ENCODE data around the gene SOS1.

SOS1 gene

DNA sequence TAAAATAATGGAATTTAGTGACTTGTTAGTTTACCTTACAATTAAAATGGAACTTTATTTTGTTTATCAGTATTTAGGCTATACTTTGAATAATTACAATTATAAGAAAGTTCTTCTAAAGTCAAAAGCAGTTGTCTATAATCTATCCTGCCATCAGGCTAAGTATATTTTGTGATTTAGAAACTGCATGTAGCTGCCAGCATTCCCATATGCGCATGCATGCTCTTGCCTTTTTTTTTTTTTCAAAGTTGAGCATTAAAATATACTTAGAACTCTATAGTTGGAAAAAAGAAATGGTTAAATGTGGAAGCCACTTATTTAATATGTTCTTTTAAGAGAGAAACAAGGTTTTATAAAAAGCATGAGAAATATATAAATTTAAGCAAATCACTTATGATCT lies 132.1 kb downstream of the SOS1 start:
- no peak for TF ChIP-seq MYC (IDR thresholded peaks at IDR 0.05; ENCODE audit: low read depth, low read length)
- TF ChIP-seq, protein P1, sequence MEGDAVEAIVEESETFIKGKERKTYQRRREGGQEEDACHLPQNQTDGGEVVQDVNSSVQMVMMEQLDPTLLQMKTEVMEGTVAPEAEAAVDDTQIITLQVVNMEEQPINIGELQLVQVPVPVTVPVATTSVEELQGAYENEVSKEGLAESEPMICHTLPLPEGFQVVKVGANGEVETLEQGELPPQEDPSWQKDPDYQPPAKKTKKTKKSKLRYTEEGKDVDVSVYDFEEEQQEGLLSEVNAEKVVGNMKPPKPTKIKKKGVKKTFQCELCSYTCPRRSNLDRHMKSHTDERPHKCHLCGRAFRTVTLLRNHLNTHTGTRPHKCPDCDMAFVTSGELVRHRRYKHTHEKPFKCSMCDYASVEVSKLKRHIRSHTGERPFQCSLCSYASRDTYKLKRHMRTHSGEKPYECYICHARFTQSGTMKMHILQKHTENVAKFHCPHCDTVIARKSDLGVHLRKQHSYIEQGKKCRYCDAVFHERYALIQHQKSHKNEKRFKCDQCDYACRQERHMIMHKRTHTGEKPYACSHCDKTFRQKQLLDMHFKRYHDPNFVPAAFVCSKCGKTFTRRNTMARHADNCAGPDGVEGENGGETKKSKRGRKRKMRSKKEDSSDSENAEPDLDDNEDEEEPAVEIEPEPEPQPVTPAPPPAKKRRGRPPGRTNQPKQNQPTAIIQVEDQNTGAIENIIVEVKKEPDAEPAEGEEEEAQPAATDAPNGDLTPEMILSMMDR (IDR thresholded peaks at IDR 0.05; ENCODE audit: low read depth, low read length) = no peak
- TF ChIP-seq POLR2A (IDR thresholded peaks at IDR 0.05; ENCODE audit: extremely low read depth, insufficient read length) = no peak
- TF ChIP-seq, protein P2, sequence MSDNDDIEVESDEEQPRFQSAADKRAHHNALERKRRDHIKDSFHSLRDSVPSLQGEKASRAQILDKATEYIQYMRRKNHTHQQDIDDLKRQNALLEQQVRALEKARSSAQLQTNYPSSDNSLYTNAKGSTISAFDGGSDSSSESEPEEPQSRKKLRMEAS (IDR thresholded peaks at IDR 0.05; ENCODE audit: low read depth, low read length) = no peak
- no peak overlapping the region for H3K4me3 ChIP-seq (ENCODE audit: low read depth, low read length)
- DNase-seq (ENCODE audit: low read depth) = no peak

DNA sequence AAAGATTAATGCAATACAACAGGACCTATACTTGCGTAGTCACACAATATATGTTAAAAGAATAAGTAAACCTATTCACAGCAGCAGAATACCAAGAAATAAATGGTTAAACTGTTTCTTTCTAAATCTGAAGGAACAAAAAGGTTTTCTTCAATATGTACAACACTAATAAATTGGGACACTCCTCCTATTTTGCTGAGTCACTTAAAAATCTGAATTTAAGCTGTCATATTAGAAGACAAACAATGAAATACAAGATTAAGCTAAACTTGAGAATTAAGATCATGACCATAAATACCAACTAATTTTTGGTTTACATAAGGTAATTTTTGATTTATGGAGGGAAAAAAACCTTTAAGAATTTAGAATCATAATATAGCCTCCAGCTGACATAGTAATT lies 138.4 kb downstream of the SOS1 start:
- TF ChIP-seq, protein P1 (IDR thresholded peaks at IDR 0.05; ENCODE audit: low read depth, low read length) = no peak
- no peak for TF ChIP-seq MYC (IDR thresholded peaks at IDR 0.05; ENCODE audit: low read depth, low read length)
- TF ChIP-seq POLR2A (IDR thresholded peaks at IDR 0.05; ENCODE audit: extremely low read depth, insufficient read length) = no peak
- TF ChIP-seq, protein P2 (IDR thresholded peaks at IDR 0.05; ENCODE audit: low read depth, low read length) = no peak
- DNase-seq (ENCODE audit: low read depth) = no peak
- H3K4me3 ChIP-seq (ENCODE audit: low read depth, low read length) = no peak overlapping the region

DNA sequence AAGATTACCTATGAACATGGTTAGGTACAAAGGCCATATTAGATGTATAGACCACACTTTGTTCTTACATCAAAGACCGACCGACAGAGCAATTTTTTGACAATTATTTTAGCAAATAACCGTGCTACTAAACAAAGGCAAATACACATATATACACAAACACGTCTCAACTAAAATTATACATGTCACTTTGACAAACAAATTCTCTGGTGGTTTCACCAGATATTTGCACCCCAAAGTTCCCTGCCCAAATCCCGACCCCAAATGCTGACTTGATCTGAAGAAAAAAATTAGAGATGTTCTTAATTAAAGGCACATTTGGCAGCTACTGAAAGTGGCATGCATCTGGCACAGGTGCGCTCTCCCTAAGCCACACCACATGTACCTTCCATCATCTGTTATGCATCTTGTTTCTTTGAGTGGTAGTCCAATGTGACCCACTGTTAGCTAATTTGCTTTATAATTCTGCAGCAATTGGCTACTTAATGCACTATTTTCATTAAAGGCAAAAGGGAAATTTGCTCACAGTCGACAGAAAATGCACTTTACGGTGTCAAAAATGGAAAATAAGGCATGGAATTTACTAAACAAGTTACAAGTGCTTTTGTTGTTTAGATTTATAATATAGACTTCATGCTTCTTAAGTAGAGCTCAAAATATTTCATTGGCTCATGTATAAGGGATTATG lies 139.0 kb downstream of the SOS1 start:
- TF ChIP-seq, protein P1 (IDR thresholded peaks at IDR 0.05; ENCODE audit: low read depth, low read length) = no peak
- TF ChIP-seq POLR2A (IDR thresholded peaks at IDR 0.05; ENCODE audit: extremely low read depth, insufficient read length) = no peak
- no peak for TF ChIP-seq MYC (IDR thresholded peaks at IDR 0.05; ENCODE audit: low read depth, low read length)
- TF ChIP-seq, protein P2 (IDR thresholded peaks at IDR 0.05; ENCODE audit: low read depth, low read length) = no peak
- H3K4me3 ChIP-seq (ENCODE audit: low read depth, low read length) = no peak overlapping the region

DNA sequence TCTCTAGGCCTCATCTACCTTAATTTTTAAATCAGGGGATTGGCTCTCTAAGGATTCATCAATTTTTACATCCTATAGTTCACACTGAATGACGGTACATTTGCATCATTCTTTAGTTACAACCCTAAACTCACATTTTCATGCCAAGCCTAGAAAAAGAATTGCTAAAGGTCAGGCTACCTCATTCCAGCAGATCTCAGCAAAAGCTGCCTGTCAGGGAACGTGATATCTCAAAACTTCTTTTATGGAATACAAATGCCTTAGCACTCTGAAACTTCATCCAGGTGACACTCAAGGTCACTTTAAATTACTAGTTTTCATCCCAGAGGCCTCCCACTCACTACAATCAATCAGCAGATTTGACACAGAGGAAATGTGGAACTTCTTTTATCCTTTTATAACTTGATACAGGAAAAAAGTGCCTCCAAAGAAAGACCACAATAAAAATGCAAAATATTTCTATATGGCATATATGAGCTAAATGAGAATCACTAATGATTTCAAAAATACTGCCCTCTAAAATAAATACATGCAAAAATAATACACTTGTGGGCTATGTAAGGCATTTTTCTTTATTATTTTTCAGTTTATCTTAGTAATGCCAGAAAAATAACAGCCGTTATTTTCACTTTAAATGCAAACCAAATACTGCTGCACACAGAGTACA lies 139.7 kb downstream of the SOS1 start:
- no peak for DNase-seq (ENCODE audit: low read depth)
- no peak overlapping the region for H3K4me3 ChIP-seq (ENCODE audit: low read depth, low read length)
- TF ChIP-seq, protein P1 (IDR thresholded peaks at IDR 0.05; ENCODE audit: low read depth, low read length) = no peak
- no peak for TF ChIP-seq POLR2A (IDR thresholded peaks at IDR 0.05; ENCODE audit: extremely low read depth, insufficient read length)
- TF ChIP-seq, protein P2 (IDR thresholded peaks at IDR 0.05; ENCODE audit: low read depth, low read length) = no peak
- no peak for TF ChIP-seq MYC (IDR thresholded peaks at IDR 0.05; ENCODE audit: low read depth, low read length)

More for the DNA sequence above, 139.0 kb downstream of the SOS1 start:
- DNase-seq (ENCODE audit: low read depth) = no peak

DNA sequence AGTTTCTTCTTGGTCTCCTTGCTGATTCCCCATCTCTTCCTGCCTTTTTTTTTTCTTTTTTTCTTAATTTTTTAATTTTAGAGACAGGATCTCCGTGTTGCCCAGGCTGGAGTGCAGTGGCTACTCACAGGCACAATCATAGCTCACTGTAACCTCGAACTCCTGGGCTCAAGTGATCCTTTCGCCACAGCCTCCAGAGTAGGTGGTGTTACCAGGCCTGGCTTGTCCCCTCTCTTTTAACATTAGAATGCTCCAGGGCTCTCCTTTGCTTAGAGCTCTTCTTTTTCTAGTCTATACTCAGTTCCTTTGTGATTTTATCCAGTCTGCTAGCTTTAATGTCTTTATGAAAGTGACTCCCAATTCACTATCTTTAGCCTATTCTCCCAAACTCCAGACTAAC lies 141.9 kb downstream of the SOS1 start:
- no peak overlapping the region for H3K4me3 ChIP-seq (ENCODE audit: low read depth, low read length)
- no peak for TF ChIP-seq MYC (IDR thresholded peaks at IDR 0.05; ENCODE audit: low read depth, low read length)
- TF ChIP-seq, protein P2 (IDR thresholded peaks at IDR 0.05; ENCODE audit: low read depth, low read length) = no peak
- TF ChIP-seq POLR2A (IDR thresholded peaks at IDR 0.05; ENCODE audit: extremely low read depth, insufficient read length) = no peak
- TF ChIP-seq, protein P1 (IDR thresholded peaks at IDR 0.05; ENCODE audit: low read depth, low read length) = no peak
- DNase-seq (ENCODE audit: low read depth) = no peak
